Caco-2 (cell line): Measurements from ENCODE around the gene CPVL. TPM values are rescaled to one million over a fixed set of nuclear protein-coding genes. Genes with fewer than 3 reads are reported as not detected.

Experiments
- BruUV-seq: library from RNA; stranded (reverse); fragments of 400-500 nt; replicated peaks from 2 replicates; lab custom pipeline; 2021; lab: Mats Ljungman, UMichigan
- CTCF ChIA-PET: fragments of 300-600 bp; sonication (Branson Sonifier 250); formaldehyde crosslinking; loops from one replicate; lab custom pipeline; 2022; ENCODE audit warnings: antibody characterized with exemption; lab: Charles Lee
- POLR2A ChIA-PET: fragments of 300-600 bp; sonication (Branson Sonifier 250); formaldehyde crosslinking; loops from one replicate; lab custom pipeline; 2022; ENCODE audit warnings: antibody characterized with exemption; lab: Charles Lee
- DNase-seq, 2 experiments: peaks; one replicate each; pipeline versions ENCODE4 v3.0.0 to v3.0.0-alpha.2; 2020 to 2022
- H3K27me3 ChIP-seq: replicated peaks from 2 replicates; pipeline ENCODE4 v1.6.0; 2011; ENCODE audit warnings: low read length; ENCODE audit not compliant: control insufficient read depth, insufficient read depth
- H3K36me3 ChIP-seq: 2 replicates; pipeline ENCODE4 v1.5.1; 2011; ENCODE audit warnings: low read length; ENCODE audit not compliant: control insufficient read depth, insufficient read depth
- H3K4me1 ChIP-seq: fragments of 250-450 bp; sonication (Bioruptor Pico); 2 replicates; pipeline ENCODE4 v1.5.1; 2020; ENCODE audit warnings: mild to moderate bottlenecking
- H3K4me3 ChIP-seq: 2 replicates; pipeline ENCODE4 v1.5.1; 2011; ENCODE audit warnings: low read depth, mild to moderate bottlenecking, control low read depth, low read length
- H3K9me3 ChIP-seq: fragments of 250-450 bp; sonication (Bioruptor Pico); 2 replicates; pipeline ENCODE4 v1.5.1; 2020; ENCODE audit warnings: mild to moderate bottlenecking, moderate library complexity
- H3K27ac Mint-ChIP-seq: one replicate; pipeline ENCODE4 v1.8.0; 2022; ENCODE audit warnings: mixed read lengths; ENCODE audit not compliant: unreplicated experiment
- H3K27me3 Mint-ChIP-seq: one replicate; pipeline ENCODE4 v1.8.0; 2022; ENCODE audit warnings: mixed read lengths; ENCODE audit not compliant: insufficient read depth, unreplicated experiment
- H3K36me3 Mint-ChIP-seq: one replicate; pipeline ENCODE4 v1.8.0; 2022; ENCODE audit warnings: mild to moderate bottlenecking, mixed read lengths; ENCODE audit not compliant: insufficient read depth, unreplicated experiment
- H3K4me1 Mint-ChIP-seq: one replicate; pipeline ENCODE4 v1.8.0; 2022; ENCODE audit warnings: low read depth, mixed read lengths; ENCODE audit not compliant: unreplicated experiment
- H3K4me3 Mint-ChIP-seq: one replicate; pipeline ENCODE4 v1.8.0; 2022; ENCODE audit warnings: mild to moderate bottlenecking, moderate library complexity, mixed read lengths; ENCODE audit not compliant: unreplicated experiment
- H3K9me3 Mint-ChIP-seq: one replicate; pipeline ENCODE4 v1.8.0; 2022; ENCODE audit warnings: mixed read lengths; ENCODE audit not compliant: unreplicated experiment
- CTCF ChIP-seq, 2 experiments: fragments of 200-600 bp in 1 of 2; IDR thresholded peaks; 1 replicate in 1 of 2; 2 replicates in 1 of 2; pipeline versions ENCODE4 v1.5.1 to v1.8.0; 2011 to 2022; ENCODE audit warnings: antibody characterized with exemption in 1 of 2, control low read depth in 1 of 2, inconsistent platforms in 1 of 2, low read depth in 1 of 2, low read length in 1 of 2, mild to moderate bottlenecking in 1 of 2, moderate library complexity in 1 of 2; ENCODE audit not compliant: insufficient read depth in 1 of 2, severe bottlenecking in 1 of 2, unreplicated experiment in 1 of 2
- intact Hi-C: fragments of 100-400 bp; cut with micrococcal nuclease; formaldehyde crosslinking; loops from one replicate; pipeline ENCODE4 v1.10.0; 2022; ENCODE audit not compliant: unreplicated experiment
- total RNA-seq: library from RNA; stranded (reverse); gene quantifications from 2 replicates; pipeline ENCODE4 v1.2.3, GENCODE V29; 2022

CPVL gene
- total RNA-seq, 1 experiment from 2014 or later: 109 TPM

- H3K36me3 ChIP-seq: no peaks in the 10 kb centered on the region; the same call in 1 of the 2 replicates
- H3K4me3 ChIP-seq: no peak overlapping the region
- ChIA-PET POLR2A (no interaction called here), CTCF (interaction anchor here (1.1 kb wide), 1 partner anchor 102 kb away, joined by 7 read pairs; no protein-coding TSS in a partner anchor)
- Mint-ChIP-seq H3K27me3 (no peaks in the 10 kb centered on the region), H3K4me1 (no peaks in the 10 kb centered on the region), H3K27ac (no peak overlapping the region), H3K4me3 (no peak overlapping the region), H3K9me3 (peaks cover 19% of the 10 kb centered on the region), H3K36me3 (no peaks in the 10 kb centered on the region)
- DNase-seq: no peak
- intact Hi-C loops: no loop called here
- no peaks in the 10 kb centered on the region for H3K4me1 ChIP-seq
- BruUV-seq: no TSS peak
- peaks cover 7% of the 10 kb centered on the region; the same call in 1 of the 2 replicates for H3K9me3 ChIP-seq
- no peaks in the 10 kb centered on the region for H3K27me3 ChIP-seq
- no peak for TF ChIP-seq CTCF (IDR thresholded peaks at IDR 0.05; ENCODE audit: insufficient read depth in 1 of 2, low read depth in 1 of 2, low read length in 1 of 2, severe bottlenecking in 1 of 2, unreplicated experiment in 1 of 2)
These were observed 142.6 kb downstream of the CPVL start for GRCh38 chr7:29003703-29004102.

- no peak overlapping the region for H3K27ac Mint-ChIP-seq
- no peaks in the 10 kb centered on the region; the same call in 1 of the 2 replicates for H3K36me3 ChIP-seq
- peaks cover 7% of the 10 kb centered on the region; the same call in 1 of the 2 replicates for H3K9me3 ChIP-seq
- no peak overlapping the region for H3K4me3 Mint-ChIP-seq
- H3K4me3 ChIP-seq: no peak overlapping the region
- POLR2A ChIA-PET: no interaction called here
- H3K27me3 ChIP-seq: no peaks in the 10 kb centered on the region
- CTCF ChIA-PET: no interaction called here
- H3K4me1 ChIP-seq: no peaks in the 10 kb centered on the region
- H3K9me3 Mint-ChIP-seq: peaks cover 19% of the 10 kb centered on the region
- no peaks in the 10 kb centered on the region for H3K4me1 Mint-ChIP-seq
- BruUV-seq: no TSS peak
- no peak for TF ChIP-seq CTCF (IDR thresholded peaks at IDR 0.05; ENCODE audit: insufficient read depth in 1 of 2, low read depth in 1 of 2, low read length in 1 of 2, severe bottlenecking in 1 of 2, unreplicated experiment in 1 of 2)
- no peaks in the 10 kb centered on the region for H3K36me3 Mint-ChIP-seq
- H3K27me3 Mint-ChIP-seq: no peaks in the 10 kb centered on the region
- DNase-seq: no peak
- intact Hi-C loops: no loop called here
These were observed 145.6 kb downstream of the CPVL start for GRCh38 chr7:29000717-29001076.

- no peak for DNase-seq
- no peak overlapping the region for H3K4me3 Mint-ChIP-seq
- H3K27ac Mint-ChIP-seq: no peak overlapping the region
- CTCF ChIA-PET: no interaction called here
- no peaks in the 10 kb centered on the region for H3K27me3 Mint-ChIP-seq
- no peaks in the 10 kb centered on the region for H3K27me3 ChIP-seq
- POLR2A ChIA-PET: no interaction called here
- H3K9me3 ChIP-seq: peaks cover 7% of the 10 kb centered on the region; the same call in 1 of the 2 replicates
- BruUV-seq: no TSS peak
- no peaks in the 10 kb centered on the region; the same call in 1 of the 2 replicates for H3K36me3 ChIP-seq
- H3K4me1 Mint-ChIP-seq: no peaks in the 10 kb centered on the region
- H3K4me1 ChIP-seq: no peaks in the 10 kb centered on the region
- peaks cover 19% of the 10 kb centered on the region for H3K9me3 Mint-ChIP-seq
- no peak overlapping the region for H3K4me3 ChIP-seq
- no peak for TF ChIP-seq CTCF (IDR thresholded peaks at IDR 0.05; ENCODE audit: insufficient read depth in 1 of 2, low read depth in 1 of 2, low read length in 1 of 2, severe bottlenecking in 1 of 2, unreplicated experiment in 1 of 2)
- intact Hi-C loops: no loop called here
- no peaks in the 10 kb centered on the region for H3K36me3 Mint-ChIP-seq
These were observed 146.2 kb downstream of the CPVL start for GRCh38 chr7:28999895-29000716.
